ENCODE data around the gene LAMA2.
"Not testable (repeated sequence)": the region's sequence is repeated elsewhere in the genome, so short reads cannot be mapped to it uniquely, and the experiment has no call there.

LAMA2 gene

DNA sequence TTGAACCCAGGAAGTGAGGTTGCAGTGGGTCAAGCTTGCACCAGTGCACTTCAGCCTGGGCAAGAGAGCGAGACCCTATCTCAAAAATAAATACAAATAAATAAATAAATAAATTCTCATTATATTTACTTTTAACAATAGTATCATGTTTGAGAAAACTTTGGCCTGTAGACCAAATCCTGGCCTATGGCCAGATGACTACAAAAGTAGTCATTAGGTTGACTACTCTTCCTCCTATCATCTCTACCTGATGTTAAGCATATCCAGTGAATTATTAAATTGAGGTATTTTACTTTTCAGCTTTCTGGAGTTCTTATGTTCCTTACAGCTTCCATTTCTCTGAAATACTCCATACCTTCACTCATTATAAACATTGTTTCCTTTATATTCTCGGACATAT, 280.6 kb downstream of the LAMA2 start:
- Histone ChIP-seq H3K9me3 (replicated peaks; ENCODE audit: insufficient read depth, low read length) (no peaks in the 10 kb centered on the region), H3K36me3 (replicated peaks; ENCODE audit: insufficient read depth, low read length) (no peaks in the 10 kb centered on the region), H3K9me2 (replicated peaks; ENCODE audit: insufficient read depth, low read length) (no peaks in the 10 kb centered on the region), H3K79me2 (ENCODE audit: low read length) (no peaks in the 10 kb centered on the region), H3K9ac (ENCODE audit: low read length) (no peak overlapping the region), H3K27me3 (replicated peaks; ENCODE audit: insufficient read depth, low read length) (no peaks in the 10 kb centered on the region), H2AFZ (ENCODE audit: low read length) (no peak overlapping the region), H3K4me2 (ENCODE audit: low read depth, low read length) (no peak overlapping the region), H4K20me1 (ENCODE audit: insufficient read depth, low read length) (no peaks in the 10 kb centered on the region), H3K4me3 (ENCODE audit: low read length) (no peak overlapping the region), H3F3A (ENCODE audit: insufficient read depth, low read length) (no peaks in the 10 kb centered on the region), H3K27ac (ENCODE audit: low read length) (no peak overlapping the region), H3K4me1 (ENCODE audit: low read length) (no peaks in the 10 kb centered on the region)
- DNase-seq, result no peak
- no peak for TF ChIP-seq CTCF (IDR thresholded peaks at IDR 0.05; ENCODE audit: low read length)
- no peak for TF ChIP-seq EZH2phosphoT487 (IDR thresholded peaks at IDR 0.05; ENCODE audit: low read length)
- no peak for TF ChIP-seq EZH2 (optimal IDR thresholded peaks at IDR 0.05; ENCODE audit: low read depth, low read length)

DNA sequence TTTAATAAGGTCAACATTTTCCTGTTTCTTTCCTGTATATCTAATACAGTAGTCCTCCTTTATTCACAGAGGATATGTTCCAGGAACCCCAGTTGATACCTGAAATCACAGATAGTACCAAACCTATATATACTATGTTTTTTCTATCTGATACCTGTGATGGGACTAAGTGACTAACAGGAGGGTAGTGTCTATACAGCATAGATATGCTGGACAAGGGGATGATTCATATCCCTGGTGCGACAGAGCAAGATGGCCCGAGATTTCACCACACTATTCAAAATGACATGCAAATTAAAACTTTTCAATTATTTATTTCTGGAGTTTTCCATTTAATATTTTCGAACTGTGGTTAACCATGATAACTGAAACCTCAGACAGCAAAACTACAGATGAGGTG, 281.1 kb downstream of the LAMA2 start:
- H3K27me3 ChIP-seq (replicated peaks; ENCODE audit: insufficient read depth, low read length), result no peaks in the 10 kb centered on the region

DNA sequence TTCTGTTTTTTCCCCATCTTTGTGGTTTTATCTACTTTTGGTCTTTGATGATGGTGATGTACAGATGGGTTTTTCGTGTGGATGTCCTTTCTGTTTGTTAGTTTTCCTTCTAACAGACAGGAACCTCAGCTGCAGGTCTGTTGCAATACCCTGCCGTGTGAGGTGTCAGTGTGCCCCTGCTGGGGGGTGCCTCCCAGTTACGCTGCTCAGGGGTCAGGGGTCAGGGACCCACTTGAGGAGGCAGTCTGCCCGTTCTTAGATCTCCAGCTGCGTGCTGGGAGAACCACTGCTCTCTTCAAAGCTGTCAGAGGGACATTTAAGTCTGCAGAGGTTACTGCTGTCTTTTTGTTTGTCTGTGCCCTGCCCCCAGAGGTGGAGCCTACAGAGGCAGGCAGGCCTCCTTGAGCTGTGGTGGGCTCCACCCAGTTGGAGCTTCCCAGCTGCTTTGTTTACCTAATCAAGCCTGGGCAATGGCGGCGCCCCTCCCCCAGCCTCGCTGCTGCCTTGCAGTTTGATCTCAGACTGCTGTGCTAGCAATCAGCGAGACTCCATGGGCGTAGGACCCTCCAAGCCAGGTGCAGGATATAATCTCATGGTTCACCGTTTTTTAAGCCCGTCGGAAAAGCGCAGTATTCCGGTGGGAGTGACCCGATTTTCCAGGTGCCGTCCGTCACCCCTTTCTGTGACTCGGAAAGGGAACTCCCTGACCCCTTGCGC, 289.5 kb downstream of the LAMA2 start:
- H3F3A ChIP-seq (ENCODE audit: insufficient read depth, low read length); H3K79me2 ChIP-seq (ENCODE audit: low read length); H4K20me1 ChIP-seq (ENCODE audit: insufficient read depth, low read length); H2AFZ ChIP-seq (ENCODE audit: low read length); H3K9me2 ChIP-seq (replicated peaks; ENCODE audit: insufficient read depth, low read length); H3K27me3 ChIP-seq (replicated peaks; ENCODE audit: insufficient read depth, low read length); H3K27ac ChIP-seq (ENCODE audit: low read length); H3K9me3 ChIP-seq (replicated peaks; ENCODE audit: insufficient read depth, low read length); H3K36me3 ChIP-seq (replicated peaks; ENCODE audit: insufficient read depth, low read length); H3K4me1 ChIP-seq (ENCODE audit: low read length); H3K9ac ChIP-seq (ENCODE audit: low read length); DNase-seq: not testable (repeated sequence)
- Histone ChIP-seq H3K4me2 (ENCODE audit: low read depth, low read length) (0 out of 2 replicates have a peak overlapping the region, but pooled peaks have one; percentile 12), H3K4me3 (ENCODE audit: low read length) (peak overlapping the region; percentile 41; the same call in 1 of the 2 replicates)

More for the DNA sequence above, 281.1 kb downstream of the LAMA2 start:
- Histone ChIP-seq H3K27ac (ENCODE audit: low read length) (no peak overlapping the region), H3K4me1 (ENCODE audit: low read length) (no peaks in the 10 kb centered on the region), H2AFZ (ENCODE audit: low read length) (no peak overlapping the region), H3F3A (ENCODE audit: insufficient read depth, low read length) (no peaks in the 10 kb centered on the region), H3K9me2 (replicated peaks; ENCODE audit: insufficient read depth, low read length) (no peaks in the 10 kb centered on the region), H3K4me2 (ENCODE audit: low read depth, low read length) (no peak overlapping the region), H3K4me3 (ENCODE audit: low read length) (no peak overlapping the region), H3K79me2 (ENCODE audit: low read length) (no peaks in the 10 kb centered on the region), H3K9ac (ENCODE audit: low read length) (no peak overlapping the region), H4K20me1 (ENCODE audit: insufficient read depth, low read length) (no peaks in the 10 kb centered on the region), H3K36me3 (replicated peaks; ENCODE audit: insufficient read depth, low read length) (no peaks in the 10 kb centered on the region), H3K9me3 (replicated peaks; ENCODE audit: insufficient read depth, low read length) (no peaks in the 10 kb centered on the region)
- no peak for DNase-seq
- TF ChIP-seq EZH2 (optimal IDR thresholded peaks at IDR 0.05; ENCODE audit: low read depth, low read length) (no peak), CTCF (IDR thresholded peaks at IDR 0.05; ENCODE audit: low read length) (no peak), EZH2phosphoT487 (IDR thresholded peaks at IDR 0.05; ENCODE audit: low read length) (no peak)

DNA sequence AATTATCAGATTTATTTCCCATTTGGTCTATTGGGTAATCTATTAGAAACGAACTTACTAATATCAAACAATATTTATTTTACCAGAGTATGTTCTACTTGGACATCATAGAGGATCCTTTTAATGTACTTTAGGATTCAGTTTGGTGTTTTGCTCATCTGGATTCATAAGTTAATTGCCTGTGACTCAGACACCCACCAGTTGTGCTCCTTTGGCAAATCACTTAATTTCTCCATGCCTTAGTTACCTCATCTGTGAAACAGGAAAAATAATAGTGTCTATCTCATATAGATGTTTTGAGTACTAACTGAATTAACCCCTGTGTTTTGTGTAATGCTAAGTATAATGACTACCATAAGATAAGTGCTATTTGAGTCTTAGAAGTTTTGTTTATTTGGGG, 292.1 kb downstream of the LAMA2 start:
- Histone ChIP-seq H3K36me3 (replicated peaks; ENCODE audit: insufficient read depth, low read length) (no peaks in the 10 kb centered on the region), H3K79me2 (ENCODE audit: low read length) (no peaks in the 10 kb centered on the region), H3K4me2 (ENCODE audit: low read depth, low read length) (no peak overlapping the region), H3K9ac (ENCODE audit: low read length) (no peak overlapping the region), H3K27ac (ENCODE audit: low read length) (no peak overlapping the region), H4K20me1 (ENCODE audit: insufficient read depth, low read length) (no peaks in the 10 kb centered on the region), H3K4me1 (ENCODE audit: low read length) (no peaks in the 10 kb centered on the region), H3K9me3 (replicated peaks; ENCODE audit: insufficient read depth, low read length) (no peaks in the 10 kb centered on the region), H3K4me3 (ENCODE audit: low read length) (no peak overlapping the region), H3K27me3 (replicated peaks; ENCODE audit: insufficient read depth, low read length) (no peaks in the 10 kb centered on the region), H2AFZ (ENCODE audit: low read length) (no peak overlapping the region), H3K9me2 (replicated peaks; ENCODE audit: insufficient read depth, low read length) (no peaks in the 10 kb centered on the region), H3F3A (ENCODE audit: insufficient read depth, low read length) (no peaks in the 10 kb centered on the region)
- DNase-seq, result no peak
- TF ChIP-seq CTCF (IDR thresholded peaks at IDR 0.05; ENCODE audit: low read length), result no peak
- no peak for TF ChIP-seq EZH2phosphoT487 (IDR thresholded peaks at IDR 0.05; ENCODE audit: low read length)
- TF ChIP-seq EZH2 (optimal IDR thresholded peaks at IDR 0.05; ENCODE audit: low read depth, low read length), result no peak
